Neural crest cell (in vitro differentiated cells): Measurements from ENCODE around the gene SLC6A13. TPM values are rescaled to one million over a fixed set of nuclear protein-coding genes. Genes with fewer than 3 reads are reported as not detected.

Source experiments
- DNase-seq: peaks from one replicate; pipeline ENCODE4 v3.0.0; 2021; ENCODE audit warnings: low read depth, mixed read lengths, low spot score
- H3K27ac Mint-ChIP-seq: one replicate; pipeline ENCODE4 v1.8.0; 2021; ENCODE audit warnings: mild to moderate bottlenecking, mixed read lengths; ENCODE audit not compliant: unreplicated experiment
- H3K27me3 Mint-ChIP-seq: 2 replicates; pipeline ENCODE4 v1.8.0; 2021; ENCODE audit warnings: low read depth, mild to moderate bottlenecking, mixed read lengths
- H3K36me3 Mint-ChIP-seq: 2 replicates; pipeline ENCODE4 v1.8.0; 2021; ENCODE audit warnings: low read depth, mild to moderate bottlenecking, mixed read lengths
- H3K4me1 Mint-ChIP-seq: 2 replicates; pipeline ENCODE4 v1.8.0; 2021; ENCODE audit warnings: mixed read lengths
- H3K4me3 Mint-ChIP-seq: one replicate; pipeline ENCODE4 v1.8.0; 2021; ENCODE audit warnings: mild to moderate bottlenecking, mixed read lengths
- H3K9me3 Mint-ChIP-seq: 2 replicates; pipeline ENCODE4 v1.8.0; 2021; ENCODE audit warnings: mixed read lengths
- total RNA-seq: library from RNA; stranded (reverse); gene quantifications from 2 replicates; pipeline ENCODE4 v1.2.1, GENCODE V29; 2021
- TF ChIP-seq, protein P1 (sequence below): fragments of 200-600 bp; sonication (generic); conservative IDR thresholded peaks from 2 replicates; pipeline ENCODE4 v1.5.0; 2021; ENCODE audit warnings: antibody characterized with exemption, mild to moderate bottlenecking

SLC6A13 gene
- total RNA-seq, 1 donor from 2014 or later, result 0.30 TPM

DNA sequence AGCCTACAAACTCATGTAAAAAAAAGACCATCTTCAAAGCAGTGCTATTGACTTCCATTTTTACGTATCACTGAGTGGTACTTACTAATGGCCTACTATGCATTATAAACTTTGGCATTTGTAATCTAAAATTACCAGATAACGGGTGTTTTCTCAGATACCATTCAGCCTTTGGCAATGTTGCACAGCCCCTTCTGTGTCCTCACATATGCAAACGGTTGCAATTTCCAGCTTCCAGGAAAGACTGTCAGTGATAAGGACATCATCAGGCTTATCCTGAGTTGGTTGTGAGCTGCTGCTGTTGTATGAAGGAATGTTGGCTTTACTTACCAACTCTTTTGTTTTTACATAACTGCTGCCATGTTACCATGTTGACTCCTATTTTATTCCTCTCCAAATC lies 1.6 kb upstream of the SLC6A13 start:
- Mint-ChIP-seq H3K27ac (no peak overlapping the region), H3K36me3 (no peaks in the 10 kb centered on the region), H3K9me3 (no peaks in the 10 kb centered on the region), H3K4me1 (no peaks in the 10 kb centered on the region), H3K4me3 (no peak overlapping the region), H3K27me3 (peaks cover 10% of the 10 kb centered on the region)
- TF ChIP-seq, protein P1, sequence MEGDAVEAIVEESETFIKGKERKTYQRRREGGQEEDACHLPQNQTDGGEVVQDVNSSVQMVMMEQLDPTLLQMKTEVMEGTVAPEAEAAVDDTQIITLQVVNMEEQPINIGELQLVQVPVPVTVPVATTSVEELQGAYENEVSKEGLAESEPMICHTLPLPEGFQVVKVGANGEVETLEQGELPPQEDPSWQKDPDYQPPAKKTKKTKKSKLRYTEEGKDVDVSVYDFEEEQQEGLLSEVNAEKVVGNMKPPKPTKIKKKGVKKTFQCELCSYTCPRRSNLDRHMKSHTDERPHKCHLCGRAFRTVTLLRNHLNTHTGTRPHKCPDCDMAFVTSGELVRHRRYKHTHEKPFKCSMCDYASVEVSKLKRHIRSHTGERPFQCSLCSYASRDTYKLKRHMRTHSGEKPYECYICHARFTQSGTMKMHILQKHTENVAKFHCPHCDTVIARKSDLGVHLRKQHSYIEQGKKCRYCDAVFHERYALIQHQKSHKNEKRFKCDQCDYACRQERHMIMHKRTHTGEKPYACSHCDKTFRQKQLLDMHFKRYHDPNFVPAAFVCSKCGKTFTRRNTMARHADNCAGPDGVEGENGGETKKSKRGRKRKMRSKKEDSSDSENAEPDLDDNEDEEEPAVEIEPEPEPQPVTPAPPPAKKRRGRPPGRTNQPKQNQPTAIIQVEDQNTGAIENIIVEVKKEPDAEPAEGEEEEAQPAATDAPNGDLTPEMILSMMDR, result no peak
- DNase-seq, result no peak

DNA sequence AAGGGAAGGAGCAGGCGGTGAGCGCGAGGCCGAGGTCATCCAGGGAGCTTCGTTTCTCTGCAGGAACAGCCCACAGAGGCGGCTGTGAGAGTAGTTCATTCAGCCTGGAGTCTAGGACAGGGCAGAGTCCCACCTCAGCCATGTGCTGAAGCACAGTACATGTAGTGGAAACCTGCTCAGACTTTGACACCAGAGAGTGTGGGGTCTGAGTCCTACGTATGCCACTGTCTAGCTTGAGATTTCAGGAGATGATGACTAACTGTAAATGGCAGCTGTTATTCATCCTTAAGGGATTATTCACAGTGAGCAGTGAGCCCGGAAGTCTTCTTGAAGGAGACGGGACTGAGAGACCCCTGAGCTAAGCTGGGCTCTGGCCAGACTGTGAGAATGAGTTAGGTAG lies 938 bp upstream of the SLC6A13 start:
- TF ChIP-seq, protein P1, result no peak
- no peak overlapping the region for H3K4me3 Mint-ChIP-seq
- no peaks in the 10 kb centered on the region for H3K4me1 Mint-ChIP-seq
- H3K9me3 Mint-ChIP-seq, result no peaks in the 10 kb centered on the region
- H3K27me3 Mint-ChIP-seq, result peaks cover 12% of the 10 kb centered on the region
- no peak overlapping the region for H3K27ac Mint-ChIP-seq
- no peaks in the 10 kb centered on the region for H3K36me3 Mint-ChIP-seq
- no peak for DNase-seq

DNA sequence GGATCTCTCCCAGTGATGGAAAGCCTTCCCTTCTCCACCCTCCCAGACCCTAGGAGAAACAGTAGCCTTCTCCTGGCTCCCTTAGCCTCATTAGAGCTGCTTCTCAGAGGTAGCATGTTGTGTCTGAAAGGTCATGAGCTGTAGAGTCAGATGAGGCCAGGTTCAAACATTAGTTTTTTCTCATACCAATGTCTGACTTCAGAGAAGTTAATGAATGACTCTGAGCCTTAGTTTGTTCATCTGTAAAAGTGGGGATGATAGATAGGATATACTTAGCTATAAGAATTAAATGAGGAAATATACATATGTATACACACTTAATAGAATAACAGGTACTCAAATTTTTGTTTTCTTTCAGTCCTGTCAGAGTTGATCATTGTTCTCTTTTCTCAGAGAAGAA lies 523 bp downstream of the SLC6A13 start:
- Mint-ChIP-seq H3K9me3 (no peaks in the 10 kb centered on the region), H3K27ac (no peak overlapping the region), H3K36me3 (no peaks in the 10 kb centered on the region), H3K4me3 (no peak overlapping the region), H3K4me1 (no peaks in the 10 kb centered on the region), H3K27me3 (peaks cover 18% of the 10 kb centered on the region)
- no peak for DNase-seq
- TF ChIP-seq, protein P1, result no peak

DNA sequence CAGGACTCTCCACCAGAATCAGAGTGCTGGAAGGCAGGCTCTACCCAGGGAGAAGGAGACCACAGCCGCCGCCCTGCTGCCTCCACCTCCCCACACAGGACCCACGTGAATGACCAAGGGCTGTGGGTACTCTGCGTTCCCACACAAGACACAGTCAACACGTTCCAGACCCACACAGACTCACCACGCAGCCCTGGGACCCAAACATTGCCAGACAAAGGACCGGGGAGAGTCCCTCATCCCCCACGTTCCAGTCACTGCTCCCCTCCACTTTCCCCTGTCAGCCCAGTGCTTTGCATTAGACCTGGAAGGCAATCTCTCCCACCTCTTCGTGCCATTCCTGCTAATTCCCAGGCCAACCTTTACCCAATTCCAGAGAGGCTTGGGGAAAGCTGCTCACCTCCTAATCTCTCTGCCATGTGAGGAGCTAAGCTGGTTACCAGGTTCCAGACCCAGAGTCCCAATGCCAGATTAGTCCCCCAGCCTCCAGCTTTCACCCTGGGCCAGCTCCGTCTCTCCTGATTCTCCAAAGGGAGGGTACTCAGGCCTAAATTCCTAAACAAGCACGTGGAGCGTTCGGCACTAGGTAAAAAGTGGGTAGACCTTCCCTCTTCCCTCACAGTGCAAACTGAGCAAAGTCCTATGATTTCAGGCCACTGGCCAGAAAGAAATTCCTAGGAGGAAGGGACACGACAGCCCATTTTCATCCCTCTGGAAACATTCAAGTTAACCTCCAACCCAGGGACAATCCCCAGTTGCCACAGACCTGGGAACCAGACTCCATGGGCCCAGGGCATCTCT lies 4.9 kb downstream of the SLC6A13 start:
- TF ChIP-seq, protein P1, result no peak
- Mint-ChIP-seq H3K4me3 (no peak overlapping the region), H3K9me3 (no peaks in the 10 kb centered on the region), H3K27me3 (peaks cover 26% of the 10 kb centered on the region), H3K4me1 (no peaks in the 10 kb centered on the region), H3K36me3 (no peaks in the 10 kb centered on the region), H3K27ac (no peak overlapping the region)
- DNase-seq, result no peak

DNA sequence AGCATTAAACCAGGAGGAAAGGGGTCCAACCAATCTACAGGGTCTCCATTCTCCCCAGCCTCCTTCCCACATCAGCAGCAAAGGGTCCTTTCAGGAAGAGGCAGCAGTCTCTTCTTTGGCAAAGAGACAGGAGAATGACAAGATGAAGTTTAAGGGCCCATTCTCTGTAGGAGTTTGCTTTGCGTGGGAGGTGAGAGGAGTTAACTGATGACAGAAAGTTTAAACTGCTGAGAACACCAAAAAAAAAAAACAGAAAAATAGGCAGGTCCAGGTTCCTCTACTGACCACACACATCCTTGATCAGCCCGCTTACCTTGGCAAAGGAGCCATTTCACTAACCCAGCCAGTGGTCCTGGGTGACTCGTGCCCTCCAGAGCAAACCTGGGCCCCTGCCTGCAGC lies 5.7 kb downstream of the SLC6A13 start:
- Mint-ChIP-seq H3K4me1 (no peaks in the 10 kb centered on the region), H3K36me3 (no peaks in the 10 kb centered on the region), H3K9me3 (no peaks in the 10 kb centered on the region), H3K27ac (no peak overlapping the region), H3K4me3 (no peak overlapping the region), H3K27me3 (peaks cover 30% of the 10 kb centered on the region)
- TF ChIP-seq, protein P1, result no peak
- no peak for DNase-seq
